Vagina (tissue), 2 donors: ENCODE data around the gene CHRM5.

ENCODE experiments used
- POLR2A ChIP-seq, 2 donors: fragments of 450-650 bp; IDR thresholded peaks; one replicate each; pipeline ENCODE4 v1.6.1; 2017; ENCODE audit warnings: antibody characterized with exemption in 2 of 2, mild to moderate bottlenecking in 2 of 2, moderate library complexity in 2 of 2
- TF ChIP-seq, protein P1 (sequence below), 3 experiments: fragments of 450-650 bp in 2 of 3; fragments of 200-600 bp in 1 of 3; sonication (generic) in 1 of 3; IDR thresholded peaks; one replicate each; pipeline ENCODE4 v1.5.1; 2017 to 2019; ENCODE audit warnings: antibody characterized with exemption in 3 of 3, mild to moderate bottlenecking in 2 of 3, moderate library complexity in 2 of 3

DNA sequence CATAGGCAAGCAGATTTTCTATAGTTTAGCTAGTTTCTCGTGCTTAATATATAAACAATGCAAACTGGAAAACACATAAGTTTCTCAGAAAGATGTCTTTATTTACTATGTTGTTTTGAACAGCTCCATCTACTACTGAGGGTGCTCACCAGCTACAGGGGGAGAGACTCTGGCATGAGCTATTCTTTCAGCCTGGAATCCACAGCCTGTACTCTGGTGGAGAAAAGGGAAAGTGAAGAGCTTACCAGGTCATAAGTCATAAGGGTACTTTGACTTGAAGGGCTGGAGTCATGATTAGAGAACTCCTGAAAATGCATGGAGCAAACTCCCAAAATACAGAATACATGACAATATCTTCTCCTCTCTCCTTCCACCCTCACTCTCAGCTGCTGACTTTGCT lies 75.1 kb downstream of the CHRM5 start:
- TF ChIP-seq, protein P1, sequence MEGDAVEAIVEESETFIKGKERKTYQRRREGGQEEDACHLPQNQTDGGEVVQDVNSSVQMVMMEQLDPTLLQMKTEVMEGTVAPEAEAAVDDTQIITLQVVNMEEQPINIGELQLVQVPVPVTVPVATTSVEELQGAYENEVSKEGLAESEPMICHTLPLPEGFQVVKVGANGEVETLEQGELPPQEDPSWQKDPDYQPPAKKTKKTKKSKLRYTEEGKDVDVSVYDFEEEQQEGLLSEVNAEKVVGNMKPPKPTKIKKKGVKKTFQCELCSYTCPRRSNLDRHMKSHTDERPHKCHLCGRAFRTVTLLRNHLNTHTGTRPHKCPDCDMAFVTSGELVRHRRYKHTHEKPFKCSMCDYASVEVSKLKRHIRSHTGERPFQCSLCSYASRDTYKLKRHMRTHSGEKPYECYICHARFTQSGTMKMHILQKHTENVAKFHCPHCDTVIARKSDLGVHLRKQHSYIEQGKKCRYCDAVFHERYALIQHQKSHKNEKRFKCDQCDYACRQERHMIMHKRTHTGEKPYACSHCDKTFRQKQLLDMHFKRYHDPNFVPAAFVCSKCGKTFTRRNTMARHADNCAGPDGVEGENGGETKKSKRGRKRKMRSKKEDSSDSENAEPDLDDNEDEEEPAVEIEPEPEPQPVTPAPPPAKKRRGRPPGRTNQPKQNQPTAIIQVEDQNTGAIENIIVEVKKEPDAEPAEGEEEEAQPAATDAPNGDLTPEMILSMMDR (IDR thresholded peaks at IDR 0.05), result no peak
- no peak for TF ChIP-seq POLR2A (IDR thresholded peaks at IDR 0.05)
